ENCODE data around the gene TLE1.

- TF ChIP-seq ZNF121 (CRISPR knock-in tag; IDR thresholded peaks at IDR 0.05): no peak
- TF ChIP-seq ZNF416 (CRISPR knock-in tag; IDR thresholded peaks at IDR 0.05): no peak
- TF ChIP-seq SMAD4 (CRISPR knock-in tag; IDR thresholded peaks at IDR 0.05): no peak
- no peak for TF ChIP-seq ATF6 (CRISPR knock-in tag; IDR thresholded peaks at IDR 0.05)
- TF ChIP-seq, protein P1, sequence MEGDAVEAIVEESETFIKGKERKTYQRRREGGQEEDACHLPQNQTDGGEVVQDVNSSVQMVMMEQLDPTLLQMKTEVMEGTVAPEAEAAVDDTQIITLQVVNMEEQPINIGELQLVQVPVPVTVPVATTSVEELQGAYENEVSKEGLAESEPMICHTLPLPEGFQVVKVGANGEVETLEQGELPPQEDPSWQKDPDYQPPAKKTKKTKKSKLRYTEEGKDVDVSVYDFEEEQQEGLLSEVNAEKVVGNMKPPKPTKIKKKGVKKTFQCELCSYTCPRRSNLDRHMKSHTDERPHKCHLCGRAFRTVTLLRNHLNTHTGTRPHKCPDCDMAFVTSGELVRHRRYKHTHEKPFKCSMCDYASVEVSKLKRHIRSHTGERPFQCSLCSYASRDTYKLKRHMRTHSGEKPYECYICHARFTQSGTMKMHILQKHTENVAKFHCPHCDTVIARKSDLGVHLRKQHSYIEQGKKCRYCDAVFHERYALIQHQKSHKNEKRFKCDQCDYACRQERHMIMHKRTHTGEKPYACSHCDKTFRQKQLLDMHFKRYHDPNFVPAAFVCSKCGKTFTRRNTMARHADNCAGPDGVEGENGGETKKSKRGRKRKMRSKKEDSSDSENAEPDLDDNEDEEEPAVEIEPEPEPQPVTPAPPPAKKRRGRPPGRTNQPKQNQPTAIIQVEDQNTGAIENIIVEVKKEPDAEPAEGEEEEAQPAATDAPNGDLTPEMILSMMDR (IDR thresholded peaks at IDR 0.05): no peak
- TF ChIP-seq RELA (CRISPR knock-in tag; IDR thresholded peaks at IDR 0.05; ENCODE audit: borderline replicate concordance): no peak
Observed at GRCh38 chr9:81598123-81598497, 91.2 kb downstream of the TLE1 start.
